ENCODE results near the gene RRP12. TPM values are rescaled to one million over a fixed set of nuclear protein-coding genes. Genes with fewer than 3 reads are reported as not detected.

Gene RRP12
- polyA plus RNA-seq, 1 of the 3 experiments (the other 2 are of a cell fraction) = 46.4 TPM

DNA sequence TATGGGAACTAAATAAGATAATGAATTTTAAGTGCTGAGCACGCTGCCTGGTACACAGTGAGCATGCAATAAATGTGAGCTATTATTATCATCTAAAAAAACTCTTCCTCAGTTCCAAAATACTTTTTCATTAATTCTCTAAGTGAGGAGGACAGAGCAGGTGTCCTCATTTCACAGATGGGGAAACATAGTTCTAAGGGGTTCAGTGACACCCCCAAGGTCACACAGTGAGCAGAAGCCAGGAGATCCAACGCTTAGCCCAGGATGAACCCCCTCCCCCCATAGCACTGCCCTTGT, 6.8 kb upstream of the RRP12 start:
- peak overlapping the region in 1 of 2 experiments; percentile 31; a peak in 1 of 4 replicates for H3K27ac ChIP-seq (ENCODE audit: low read depth in 2 of 2, low read length in 1 of 2)
- H3K9me3 ChIP-seq = no peaks in the 10 kb centered on the region
- H3K36me3 ChIP-seq (replicated peaks in 1 of 2; ENCODE audit: control insufficient read depth in 1 of 2, insufficient read depth in 2 of 2, low read length in 1 of 2) = no peaks in the 10 kb centered on the region
- H4K20me1 ChIP-seq (ENCODE audit: insufficient read depth) = no peaks in the 10 kb centered on the region
- H3K79me2 ChIP-seq (ENCODE audit: insufficient read depth) = no peaks in the 10 kb centered on the region
- TF ChIP-seq TCF12 (IDR thresholded peaks at IDR 0.05) = no peak
- TF ChIP-seq, protein P1, sequence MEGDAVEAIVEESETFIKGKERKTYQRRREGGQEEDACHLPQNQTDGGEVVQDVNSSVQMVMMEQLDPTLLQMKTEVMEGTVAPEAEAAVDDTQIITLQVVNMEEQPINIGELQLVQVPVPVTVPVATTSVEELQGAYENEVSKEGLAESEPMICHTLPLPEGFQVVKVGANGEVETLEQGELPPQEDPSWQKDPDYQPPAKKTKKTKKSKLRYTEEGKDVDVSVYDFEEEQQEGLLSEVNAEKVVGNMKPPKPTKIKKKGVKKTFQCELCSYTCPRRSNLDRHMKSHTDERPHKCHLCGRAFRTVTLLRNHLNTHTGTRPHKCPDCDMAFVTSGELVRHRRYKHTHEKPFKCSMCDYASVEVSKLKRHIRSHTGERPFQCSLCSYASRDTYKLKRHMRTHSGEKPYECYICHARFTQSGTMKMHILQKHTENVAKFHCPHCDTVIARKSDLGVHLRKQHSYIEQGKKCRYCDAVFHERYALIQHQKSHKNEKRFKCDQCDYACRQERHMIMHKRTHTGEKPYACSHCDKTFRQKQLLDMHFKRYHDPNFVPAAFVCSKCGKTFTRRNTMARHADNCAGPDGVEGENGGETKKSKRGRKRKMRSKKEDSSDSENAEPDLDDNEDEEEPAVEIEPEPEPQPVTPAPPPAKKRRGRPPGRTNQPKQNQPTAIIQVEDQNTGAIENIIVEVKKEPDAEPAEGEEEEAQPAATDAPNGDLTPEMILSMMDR (IDR thresholded peaks at IDR 0.05) = no peak
- TF ChIP-seq, protein P2, sequence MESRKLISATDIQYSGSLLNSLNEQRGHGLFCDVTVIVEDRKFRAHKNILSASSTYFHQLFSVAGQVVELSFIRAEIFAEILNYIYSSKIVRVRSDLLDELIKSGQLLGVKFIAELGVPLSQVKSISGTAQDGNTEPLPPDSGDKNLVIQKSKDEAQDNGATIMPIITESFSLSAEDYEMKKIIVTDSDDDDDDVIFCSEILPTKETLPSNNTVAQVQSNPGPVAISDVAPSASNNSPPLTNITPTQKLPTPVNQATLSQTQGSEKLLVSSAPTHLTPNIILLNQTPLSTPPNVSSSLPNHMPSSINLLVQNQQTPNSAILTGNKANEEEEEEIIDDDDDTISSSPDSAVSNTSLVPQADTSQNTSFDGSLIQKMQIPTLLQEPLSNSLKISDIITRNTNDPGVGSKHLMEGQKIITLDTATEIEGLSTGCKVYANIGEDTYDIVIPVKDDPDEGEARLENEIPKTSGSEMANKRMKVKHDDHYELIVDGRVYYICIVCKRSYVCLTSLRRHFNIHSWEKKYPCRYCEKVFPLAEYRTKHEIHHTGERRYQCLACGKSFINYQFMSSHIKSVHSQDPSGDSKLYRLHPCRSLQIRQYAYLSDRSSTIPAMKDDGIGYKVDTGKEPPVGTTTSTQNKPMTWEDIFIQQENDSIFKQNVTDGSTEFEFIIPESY (IDR thresholded peaks at IDR 0.05; ENCODE audit: borderline replicate concordance, low read depth) = no peak
- no peak for TF ChIP-seq MXI1 (IDR thresholded peaks at IDR 0.05; ENCODE audit: low read depth, low read length)
- TF ChIP-seq YY1 (IDR thresholded peaks at IDR 0.05; ENCODE audit: low read depth) = no peak
- TF ChIP-seq FOSL2 (IDR thresholded peaks at IDR 0.05; ENCODE audit: borderline replicate concordance, low read depth) = no peak
- TF ChIP-seq SIN3A (IDR thresholded peaks at IDR 0.05; ENCODE audit: borderline replicate concordance, low read depth, low read length) = no peak
- no peak for TF ChIP-seq RXRA (IDR thresholded peaks at IDR 0.05; ENCODE audit: borderline replicate concordance, low read depth)
- TF ChIP-seq POLR2AphosphoS5 (IDR thresholded peaks at IDR 0.05; ENCODE audit: low read depth, low read length) = no peak
- TF ChIP-seq, protein P3, sequence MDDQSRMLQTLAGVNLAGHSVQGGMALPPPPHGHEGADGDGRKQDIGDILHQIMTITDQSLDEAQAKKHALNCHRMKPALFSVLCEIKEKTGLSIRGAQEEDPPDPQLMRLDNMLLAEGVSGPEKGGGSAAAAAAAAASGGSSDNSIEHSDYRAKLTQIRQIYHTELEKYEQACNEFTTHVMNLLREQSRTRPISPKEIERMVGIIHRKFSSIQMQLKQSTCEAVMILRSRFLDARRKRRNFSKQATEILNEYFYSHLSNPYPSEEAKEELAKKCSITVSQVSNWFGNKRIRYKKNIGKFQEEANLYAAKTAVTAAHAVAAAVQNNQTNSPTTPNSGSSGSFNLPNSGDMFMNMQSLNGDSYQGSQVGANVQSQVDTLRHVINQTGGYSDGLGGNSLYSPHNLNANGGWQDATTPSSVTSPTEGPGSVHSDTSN (IDR thresholded peaks at IDR 0.05) = no peak
- no peak for TF ChIP-seq TAF1 (IDR thresholded peaks at IDR 0.05; ENCODE audit: borderline replicate concordance, low read depth, low read length)
- POLR2A ChIA-PET = no interaction called here
- H3K4me1 ChIP-seq (ENCODE audit: control insufficient read depth in 1 of 2, insufficient read depth in 2 of 2, low read depth in 1 of 2, low read length in 1 of 2) = peaks cover 0 to 4% of the 10 kb centered on the region in 2 experiments; a peak in 1 of 4 replicates
- H3K9ac ChIP-seq = no peak overlapping the region
- no peaks in the 10 kb centered on the region for H3K27me3 ChIP-seq (ENCODE audit: insufficient read depth)
- H3K9me2 ChIP-seq = no peaks in the 10 kb centered on the region
- peaks cover 7% of the 10 kb centered on the region for H3F3A ChIP-seq (replicated peaks; ENCODE audit: insufficient read depth)
- no peak overlapping the region for H2AFZ ChIP-seq (ENCODE audit: low read depth)
- CTCF ChIA-PET = interaction anchor here (0.9 to 2.9 kb wide), 13 partner anchors 10 to 234 kb away, joined by 3 to 35 read pairs (median 4); partner anchors contain the start of genes ANKRD2, EXOSC1 and ZDHHC16
- no peak overlapping the region for H3K4me2 ChIP-seq
- DNase-seq = no peak
- no peak overlapping the region for H3K4me3 ChIP-seq (ENCODE audit: low read depth in 2 of 2, low read length in 1 of 2)
- 94% methylated on average over 2 of the region's 2 CpGs for WGBS (ENCODE audit: low lambda C conversion rate)
